Measurements from ENCODE around the gene ERGIC1.

ERGIC1 gene

DNA sequence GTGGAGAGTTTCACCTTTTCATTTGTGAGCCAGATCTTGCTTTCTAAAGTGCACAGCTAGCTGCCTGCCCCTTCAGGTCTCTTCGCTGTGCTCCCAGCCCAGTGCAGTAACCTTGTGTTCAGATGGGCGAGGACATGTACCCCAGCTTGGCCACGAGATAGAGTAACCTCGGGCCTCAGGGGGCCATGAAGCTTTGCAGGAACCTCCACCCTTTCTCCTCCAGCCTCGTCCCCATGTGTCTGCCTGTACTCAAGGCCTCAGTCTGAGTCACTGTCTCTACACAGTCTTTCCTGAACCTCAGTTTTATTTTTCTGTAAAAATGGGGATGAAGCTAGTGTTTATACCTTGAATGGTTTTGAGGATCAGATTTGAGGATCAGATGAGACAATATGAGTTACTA, 37.9 kb downstream of the ERGIC1 start:
- no peak overlapping the region for H3K4me3 Mint-ChIP-seq
- H3K27ac Mint-ChIP-seq: no peak overlapping the region
- no peaks in the 10 kb centered on the region for H3K27me3 Mint-ChIP-seq
- peaks cover 33% of the 10 kb centered on the region for H3K4me1 Mint-ChIP-seq
- H3K9me3 Mint-ChIP-seq: no peaks in the 10 kb centered on the region
- H3K36me3 Mint-ChIP-seq: no peaks in the 10 kb centered on the region

DNA sequence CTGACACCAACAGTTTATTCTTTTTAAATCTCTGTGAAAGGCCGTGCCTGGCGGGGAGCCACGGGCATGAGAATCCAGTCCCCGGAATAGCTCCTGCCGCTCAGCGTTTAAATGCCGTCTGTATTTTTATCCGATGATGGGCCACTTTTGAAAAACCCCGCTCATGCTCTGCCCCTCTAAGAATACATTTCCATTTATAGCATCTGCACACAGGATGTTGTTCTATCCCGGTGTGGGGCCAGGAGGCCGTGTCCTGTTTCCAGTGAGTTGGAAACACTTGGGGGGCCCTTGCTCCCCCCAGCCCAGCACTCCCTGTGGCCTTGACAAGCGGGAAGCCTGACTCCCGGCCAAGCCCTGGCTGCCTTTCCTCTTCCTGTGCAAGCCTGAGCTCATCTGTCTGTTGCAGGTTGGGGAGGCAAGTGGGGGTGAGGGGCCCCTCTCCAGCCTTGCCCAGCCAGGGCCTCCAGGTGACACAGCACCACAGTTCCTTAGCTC, 39.0 kb downstream of the ERGIC1 start:
- Mint-ChIP-seq H3K9me3 (no peaks in the 10 kb centered on the region), H3K4me3 (no peak overlapping the region), H3K27ac (peak overlapping the region; percentile 12), H3K4me1 (peaks cover 31% of the 10 kb centered on the region), H3K36me3 (no peaks in the 10 kb centered on the region), H3K27me3 (no peaks in the 10 kb centered on the region)

- Mint-ChIP-seq H3K27me3 (no peaks in the 10 kb centered on the region), H3K4me1 (peaks cover 27% of the 10 kb centered on the region), H3K9me3 (no peaks in the 10 kb centered on the region), H3K36me3 (no peaks in the 10 kb centered on the region), H3K4me3 (no peak overlapping the region), H3K27ac (no peak overlapping the region)
Measured at GRCh38 chr5:172873513-172873912, 39.5 kb downstream of the ERGIC1 start.

DNA sequence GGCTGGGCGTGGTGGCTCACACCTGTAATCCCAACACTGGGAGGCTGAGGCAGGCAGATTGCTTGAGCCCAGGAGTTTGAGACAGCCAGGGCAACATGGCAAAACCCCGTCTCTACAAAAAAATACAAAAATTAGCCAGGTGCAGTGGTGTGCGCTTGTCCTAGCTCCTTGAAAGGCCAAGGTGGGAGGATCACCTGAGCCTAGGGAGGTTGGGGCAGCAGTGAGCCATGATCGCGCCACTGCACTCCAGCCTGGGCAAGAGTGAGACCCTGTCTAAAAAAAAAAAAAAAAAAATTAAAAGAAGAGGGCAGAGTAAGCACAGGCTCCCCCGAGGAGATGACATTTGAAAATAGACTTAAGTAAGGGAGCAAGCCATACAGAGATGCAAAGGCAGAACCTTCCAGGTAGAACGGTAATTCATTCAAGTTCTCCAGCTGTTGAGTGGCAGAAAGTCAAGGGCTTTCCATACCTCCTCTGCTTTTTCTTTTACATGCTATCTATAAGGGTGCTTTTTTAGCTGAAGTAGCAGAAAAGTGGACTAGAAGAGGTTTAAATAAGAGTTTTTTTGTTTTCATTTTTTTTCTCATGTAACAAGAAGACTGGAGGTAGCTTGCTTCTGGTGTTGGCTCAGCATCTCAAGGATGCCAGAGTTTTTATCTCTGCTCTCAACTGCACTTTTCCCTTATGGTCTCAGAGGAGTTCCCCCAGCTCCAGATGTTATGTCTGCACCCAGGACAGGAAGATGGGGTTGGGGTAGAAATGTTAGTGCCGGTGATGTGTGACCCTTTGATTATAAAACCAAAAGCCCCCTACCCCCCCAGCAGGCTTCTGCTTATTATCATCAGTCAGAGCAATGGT, 40.8 kb downstream of the ERGIC1 start:
- Mint-ChIP-seq H3K4me1 (peaks cover 16% of the 10 kb centered on the region), H3K27ac (no peak overlapping the region), H3K4me3 (no peak overlapping the region)

DNA sequence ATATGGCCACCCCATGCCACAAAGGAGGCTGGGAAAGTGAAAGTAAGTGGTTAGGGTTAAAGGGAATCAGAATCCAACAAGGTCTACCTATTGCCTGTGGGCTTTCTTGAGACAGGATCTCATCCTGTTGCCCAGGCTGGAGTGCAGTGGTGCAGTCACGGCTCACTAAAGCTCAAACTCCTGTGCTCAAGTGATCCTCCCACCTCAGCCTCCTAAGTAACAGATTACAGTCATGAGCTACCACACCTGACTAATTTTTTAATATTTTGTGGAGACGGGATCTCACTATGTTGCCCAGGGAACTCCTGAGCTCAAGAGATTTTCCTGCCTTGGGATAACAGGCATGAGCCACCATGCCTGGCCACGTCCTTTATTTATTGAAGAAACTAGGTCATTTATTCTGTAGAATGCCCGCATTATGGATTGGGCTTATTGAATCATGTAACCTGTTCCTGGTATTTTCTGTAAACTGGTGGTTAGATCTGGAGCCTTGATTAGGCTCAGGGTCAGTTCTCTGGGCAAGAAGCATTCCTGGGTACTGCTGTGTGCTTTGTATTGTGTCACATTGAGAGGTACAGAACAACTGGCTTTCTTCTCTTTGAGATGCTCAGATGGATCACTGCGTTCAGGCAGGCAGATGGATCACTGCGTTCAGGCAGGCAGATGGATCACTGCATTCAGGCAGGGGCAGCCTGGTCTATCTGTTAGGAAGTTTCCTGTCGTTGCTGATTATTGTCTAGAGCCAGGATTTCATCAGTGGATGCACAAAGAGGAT, 41.6 kb downstream of the ERGIC1 start:
- Mint-ChIP-seq H3K4me3 (no peak overlapping the region), H3K27me3 (no peaks in the 10 kb centered on the region), H3K4me1 (peaks cover 16% of the 10 kb centered on the region), H3K27ac (no peak overlapping the region), H3K36me3 (no peaks in the 10 kb centered on the region), H3K9me3 (no peaks in the 10 kb centered on the region)

More for the DNA sequence above, 40.8 kb downstream of the ERGIC1 start:
- Mint-ChIP-seq H3K27me3 (no peaks in the 10 kb centered on the region), H3K36me3 (no peaks in the 10 kb centered on the region), H3K9me3 (no peaks in the 10 kb centered on the region)

- H3K27ac Mint-ChIP-seq: no peak overlapping the region
Measured at GRCh38 chr5:172876578-172876977, 42.5 kb downstream of the ERGIC1 start.

GRCh38 chr5:172877466-172878260, 43.6 kb downstream of the ERGIC1 start:
- H3K27me3 Mint-ChIP-seq: no peaks in the 10 kb centered on the region
- H3K4me1 Mint-ChIP-seq: peaks cover 26% of the 10 kb centered on the region
- H3K4me3 Mint-ChIP-seq: no peak overlapping the region
- H3K27ac Mint-ChIP-seq: no peak overlapping the region
- no peaks in the 10 kb centered on the region for H3K9me3 Mint-ChIP-seq
- H3K36me3 Mint-ChIP-seq: no peaks in the 10 kb centered on the region

More at GRCh38 chr5:172876578-172876977, 42.5 kb downstream of the ERGIC1 start:
- Mint-ChIP-seq H3K9me3 (no peaks in the 10 kb centered on the region), H3K27me3 (no peaks in the 10 kb centered on the region), H3K4me3 (no peak overlapping the region), H3K36me3 (no peaks in the 10 kb centered on the region), H3K4me1 (peaks cover 18% of the 10 kb centered on the region)

DNA sequence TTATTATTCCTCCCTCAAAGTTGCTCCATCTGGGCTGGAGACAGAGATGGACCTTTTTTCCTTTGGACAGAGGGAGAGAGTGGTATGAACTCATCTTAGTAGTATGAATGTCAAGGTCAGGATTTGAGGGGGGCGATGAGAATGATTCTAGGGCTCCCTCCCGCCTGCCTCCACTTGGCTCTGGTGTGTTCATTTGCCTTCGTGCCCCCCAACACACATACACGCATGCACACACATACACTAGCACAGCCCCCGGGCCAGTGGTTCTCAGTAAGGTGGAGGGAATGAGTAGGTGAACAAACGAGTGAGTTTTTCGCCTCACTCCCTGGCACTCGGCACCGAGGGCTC, 44.5 kb downstream of the ERGIC1 start:
- H3K4me3 Mint-ChIP-seq: no peak overlapping the region
- H3K27ac Mint-ChIP-seq: no peak overlapping the region
- no peaks in the 10 kb centered on the region for H3K9me3 Mint-ChIP-seq
- H3K4me1 Mint-ChIP-seq: peaks cover 30% of the 10 kb centered on the region
- H3K36me3 Mint-ChIP-seq: peaks cover 3% of the 10 kb centered on the region
- H3K27me3 Mint-ChIP-seq: no peaks in the 10 kb centered on the region

GRCh38 chr5:172878933-172879752, 45.1 kb downstream of the ERGIC1 start:
- H3K4me3 Mint-ChIP-seq: no peak overlapping the region
- H3K4me1 Mint-ChIP-seq: peaks cover 30% of the 10 kb centered on the region
- no peak overlapping the region for H3K27ac Mint-ChIP-seq
- H3K36me3 Mint-ChIP-seq: peaks cover 3% of the 10 kb centered on the region
- H3K27me3 Mint-ChIP-seq: no peaks in the 10 kb centered on the region
- no peaks in the 10 kb centered on the region for H3K9me3 Mint-ChIP-seq

- Mint-ChIP-seq H3K27me3 (no peaks in the 10 kb centered on the region), H3K27ac (peak overlapping the region; percentile 10), H3K9me3 (no peaks in the 10 kb centered on the region), H3K4me1 (peaks cover 29% of the 10 kb centered on the region), H3K36me3 (peaks cover 3% of the 10 kb centered on the region), H3K4me3 (no peak overlapping the region)
Measured at GRCh38 chr5:172881691-172882370, 47.8 kb downstream of the ERGIC1 start.

DNA sequence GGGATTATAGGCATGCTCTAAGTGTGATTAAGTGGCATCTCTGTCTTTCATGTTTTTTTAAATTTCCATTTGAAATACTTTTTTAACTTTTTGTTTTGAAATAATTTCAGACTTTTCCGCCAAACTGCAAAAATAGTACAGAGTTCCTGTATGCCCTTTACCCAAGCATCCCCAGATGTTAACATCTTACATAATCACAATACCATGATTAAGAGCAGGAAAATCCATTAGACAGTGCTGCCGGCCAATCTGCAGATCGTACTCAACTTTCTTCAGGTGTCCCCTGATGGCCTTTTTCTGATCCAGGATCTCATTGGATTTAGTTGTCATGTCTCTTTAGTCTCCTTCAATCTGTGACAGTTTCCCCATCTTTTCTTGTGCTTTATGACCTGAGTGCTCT, 49.0 kb downstream of the ERGIC1 start:
- Mint-ChIP-seq H3K4me3 (no peak overlapping the region), H3K4me1 (peaks cover 23% of the 10 kb centered on the region), H3K36me3 (peaks cover 3% of the 10 kb centered on the region), H3K9me3 (no peaks in the 10 kb centered on the region), H3K27ac (no peak overlapping the region), H3K27me3 (no peaks in the 10 kb centered on the region)

- Mint-ChIP-seq H3K9me3 (no peaks in the 10 kb centered on the region), H3K4me3 (no peak overlapping the region), H3K27ac (no peak overlapping the region), H3K36me3 (peaks cover 8% of the 10 kb centered on the region), H3K27me3 (no peaks in the 10 kb centered on the region), H3K4me1 (peaks cover 23% of the 10 kb centered on the region)
Measured at GRCh38 chr5:172885597-172886340, 51.7 kb downstream of the ERGIC1 start.

- Mint-ChIP-seq H3K4me1 (peaks cover 22% of the 10 kb centered on the region), H3K9me3 (no peaks in the 10 kb centered on the region), H3K4me3 (no peak overlapping the region), H3K36me3 (peaks cover 8% of the 10 kb centered on the region), H3K27ac (peak overlapping the region; percentile 35), H3K27me3 (no peaks in the 10 kb centered on the region)
Measured at GRCh38 chr5:172886476-172886875, 52.4 kb downstream of the ERGIC1 start.

GRCh38 chr5:172886974-172887501, 53.0 kb downstream of the ERGIC1 start:
- no peaks in the 10 kb centered on the region for H3K9me3 Mint-ChIP-seq
- H3K36me3 Mint-ChIP-seq: peaks cover 10% of the 10 kb centered on the region
- no peaks in the 10 kb centered on the region for H3K27me3 Mint-ChIP-seq
- peaks cover 16% of the 10 kb centered on the region for H3K4me1 Mint-ChIP-seq
- H3K27ac Mint-ChIP-seq: no peak overlapping the region
- H3K4me3 Mint-ChIP-seq: no peak overlapping the region

All from activated naive CD4-positive, alpha-beta T cell treated with anti-CD3 and anti-CD28 coated beads, Interleukin-2, amount 50 U/mL, for 24 hours (primary cell).